OCI-LY1 (cell line): ENCODE results near the gene PSTPIP2.

Source experiments
- H2AFZ ChIP-seq: fragments of 200-600 bp; sonication (generic), shearing (Covaris generic); 2 replicates; pipeline ENCODE4 v1.6.0; 2014; ENCODE audit warnings: antibody characterized with exemption, mild to moderate bottlenecking, low read length
- H3F3A ChIP-seq: fragments of 200-600 bp; sonication (generic), shearing (Covaris generic); 2 replicates; pipeline ENCODE4 v1.6.0; 2014; ENCODE audit warnings: mild to moderate bottlenecking, antibody characterized with exemption, low read length, moderate library complexity; ENCODE audit not compliant: insufficient read depth
- H3K27ac ChIP-seq: fragments of 200-600 bp; sonication (generic); 2 replicates; pipeline ENCODE4 v1.5.1; 2014; ENCODE audit warnings: low read length, mixed run types, mild to moderate bottlenecking, low read depth; ENCODE audit not compliant: poor library complexity, severe bottlenecking
- H3K27me3 ChIP-seq: fragments of 200-600 bp; sonication (generic); 2 replicates; pipeline ENCODE4 v1.6.0; 2014; ENCODE audit warnings: antibody characterized with exemption, mild to moderate bottlenecking, low read length, moderate library complexity; ENCODE audit not compliant: insufficient read depth
- H3K36me3 ChIP-seq: fragments of 200-600 bp; sonication (generic); 2 replicates; pipeline ENCODE4 v1.6.1; 2014; ENCODE audit warnings: mild to moderate bottlenecking, antibody characterized with exemption, low read length, moderate library complexity, mixed read lengths; ENCODE audit not compliant: insufficient read depth
- H3K4me1 ChIP-seq: fragments of 200-600 bp; sonication (generic); 2 replicates; pipeline ENCODE4 v1.5.1; 2014; ENCODE audit warnings: mild to moderate bottlenecking, low read length, moderate library complexity; ENCODE audit not compliant: insufficient read depth, severe bottlenecking
- H3K4me2 ChIP-seq: fragments of 200-600 bp; sonication (generic), shearing (Covaris generic); 2 replicates; pipeline ENCODE4 v1.6.1; 2014; ENCODE audit warnings: low read length
- H3K4me3 ChIP-seq: fragments of 200-600 bp; sonication (generic); 2 replicates; pipeline ENCODE4 v1.5.1; 2014; ENCODE audit warnings: low read length, low read depth, mild to moderate bottlenecking, mixed read lengths; ENCODE audit not compliant: poor library complexity, severe bottlenecking
- H3K79me2 ChIP-seq: fragments of 200-600 bp; shearing (Covaris generic); 2 replicates; pipeline ENCODE4 v1.6.1; 2016; ENCODE audit warnings: mixed run types, low read length, mixed read lengths; ENCODE audit not compliant: insufficient read depth
- H3K9ac ChIP-seq: fragments of 200-600 bp; sonication (generic), shearing (Covaris generic); 2 replicates; pipeline ENCODE4 v1.6.1; 2014; ENCODE audit warnings: mild to moderate bottlenecking, low read length, mixed read lengths
- H3K9me2 ChIP-seq: fragments of 200-600 bp; sonication (generic), shearing (Covaris generic); 2 replicates; pipeline ENCODE4 v1.6.1; 2014; ENCODE audit warnings: low read depth, mild to moderate bottlenecking, low read length, mixed read lengths
- H3K9me3 ChIP-seq: fragments of 200-600 bp; shearing (Covaris generic); 2 replicates; pipeline ENCODE4 v1.6.1; 2014; ENCODE audit warnings: low read length, mixed read lengths
- H4K20me1 ChIP-seq: fragments of 200-600 bp; sonication (generic), shearing (Covaris generic); 2 replicates; pipeline ENCODE4 v1.6.0; 2016; ENCODE audit warnings: mild to moderate bottlenecking, low read length; ENCODE audit not compliant: insufficient read depth
- EZH2 ChIP-seq: fragments of 200-600 bp; sonication (generic), shearing (Covaris generic); IDR thresholded peaks from 2 replicates; pipeline ENCODE4 v1.8.0; 2017; ENCODE audit warnings: borderline replicate concordance, mixed run types, mild to moderate bottlenecking, antibody characterized with exemption, low read length, moderate library complexity, mixed read lengths
- TF ChIP-seq, protein P1 (sequence below): fragments of 200-600 bp; sonication (generic), shearing (Covaris generic); IDR thresholded peaks from 2 replicates; pipeline ENCODE4 v1.5.1; 2017; ENCODE audit warnings: mild to moderate bottlenecking, antibody characterized with exemption, low read length, moderate library complexity, mixed read lengths

PSTPIP2 gene

GRCh38 chr18:45945669-45946068 lies 126.4 kb downstream of the PSTPIP2 start:
- Histone ChIP-seq H3K27me3 (no peaks in the 10 kb centered on the region), H3K4me1 (no peaks in the 10 kb centered on the region), H2AFZ (no peak overlapping the region), H3K9me2 (no peaks in the 10 kb centered on the region), H3K4me3 (no peak overlapping the region), H3K79me2 (no peaks in the 10 kb centered on the region), H4K20me1 (no peaks in the 10 kb centered on the region), H3K36me3 (peaks cover 78% of the 10 kb centered on the region), H3K9ac (no peak overlapping the region), H3K27ac (no peak overlapping the region), H3F3A (no peaks in the 10 kb centered on the region), H3K4me2 (no peak overlapping the region), H3K9me3 (no peaks in the 10 kb centered on the region)
- TF ChIP-seq, protein P1, sequence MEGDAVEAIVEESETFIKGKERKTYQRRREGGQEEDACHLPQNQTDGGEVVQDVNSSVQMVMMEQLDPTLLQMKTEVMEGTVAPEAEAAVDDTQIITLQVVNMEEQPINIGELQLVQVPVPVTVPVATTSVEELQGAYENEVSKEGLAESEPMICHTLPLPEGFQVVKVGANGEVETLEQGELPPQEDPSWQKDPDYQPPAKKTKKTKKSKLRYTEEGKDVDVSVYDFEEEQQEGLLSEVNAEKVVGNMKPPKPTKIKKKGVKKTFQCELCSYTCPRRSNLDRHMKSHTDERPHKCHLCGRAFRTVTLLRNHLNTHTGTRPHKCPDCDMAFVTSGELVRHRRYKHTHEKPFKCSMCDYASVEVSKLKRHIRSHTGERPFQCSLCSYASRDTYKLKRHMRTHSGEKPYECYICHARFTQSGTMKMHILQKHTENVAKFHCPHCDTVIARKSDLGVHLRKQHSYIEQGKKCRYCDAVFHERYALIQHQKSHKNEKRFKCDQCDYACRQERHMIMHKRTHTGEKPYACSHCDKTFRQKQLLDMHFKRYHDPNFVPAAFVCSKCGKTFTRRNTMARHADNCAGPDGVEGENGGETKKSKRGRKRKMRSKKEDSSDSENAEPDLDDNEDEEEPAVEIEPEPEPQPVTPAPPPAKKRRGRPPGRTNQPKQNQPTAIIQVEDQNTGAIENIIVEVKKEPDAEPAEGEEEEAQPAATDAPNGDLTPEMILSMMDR, result no peak
- TF ChIP-seq EZH2, result no peak

- Histone ChIP-seq H3K36me3 (peaks cover 67% of the 10 kb centered on the region), H3K27me3 (no peaks in the 10 kb centered on the region), H3K9me3 (no peaks in the 10 kb centered on the region), H3K4me2 (no peak overlapping the region), H3K9ac (no peak overlapping the region), H3F3A (no peaks in the 10 kb centered on the region), H3K27ac (no peak overlapping the region), H3K4me1 (no peaks in the 10 kb centered on the region), H3K4me3 (no peak overlapping the region), H3K79me2 (no peaks in the 10 kb centered on the region), H2AFZ (no peak overlapping the region), H4K20me1 (no peaks in the 10 kb centered on the region), H3K9me2 (no peaks in the 10 kb centered on the region)
- TF ChIP-seq, protein P1, result no peak
- TF ChIP-seq EZH2, result no peak
Measured at GRCh38 chr18:45940724-45941123, 131.3 kb downstream of the PSTPIP2 start.

DNA sequence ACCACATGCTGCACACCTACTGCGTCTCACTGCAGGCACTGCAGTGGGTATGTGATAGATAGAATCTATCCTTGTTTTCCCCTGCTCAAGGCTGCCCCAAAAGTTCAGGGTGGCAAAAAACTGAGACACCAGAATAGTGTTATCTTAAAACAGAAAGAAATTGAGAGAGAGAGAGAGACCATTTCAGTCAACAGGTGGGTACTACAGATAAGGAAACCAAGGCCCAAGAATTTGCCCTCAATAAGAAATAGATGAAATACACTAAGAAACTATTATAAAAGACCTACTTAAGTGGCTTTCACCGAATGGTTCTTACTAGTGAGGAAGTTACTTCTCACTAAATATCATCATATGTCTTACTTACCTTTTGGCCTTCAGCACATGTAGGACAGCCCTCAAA lies 132.8 kb downstream of the PSTPIP2 start:
- no peak for TF ChIP-seq EZH2
- TF ChIP-seq, protein P1, result no peak
- Histone ChIP-seq H2AFZ (no peak overlapping the region), H3K4me1 (no peaks in the 10 kb centered on the region), H4K20me1 (no peaks in the 10 kb centered on the region), H3K79me2 (no peaks in the 10 kb centered on the region), H3K27ac (no peak overlapping the region), H3K9me3 (no peaks in the 10 kb centered on the region), H3K27me3 (no peaks in the 10 kb centered on the region), H3K36me3 (peaks cover 56% of the 10 kb centered on the region), H3K9ac (no peak overlapping the region), H3F3A (no peaks in the 10 kb centered on the region), H3K4me2 (no peak overlapping the region), H3K4me3 (no peak overlapping the region), H3K9me2 (no peaks in the 10 kb centered on the region)
